ENCODE results near the gene GPR87.

The GPR87 gene

GRCh38 chr3:151320131-151320530 is 3.5 kb upstream of the GPR87 start:
- no peak for DNase-seq (ENCODE audit: low read depth in 1 of 2, low spot score in 1 of 2)
- TF ChIP-seq GABPA (IDR thresholded peaks at IDR 0.05; ENCODE audit: low read depth), result no peak
- H3K4me3 ChIP-seq (replicated peaks; ENCODE audit: insufficient read depth, low read length), result no peak overlapping the region
- no peaks in the 10 kb centered on the region for H3K27me3 ChIP-seq (ENCODE audit: insufficient read depth, poor library complexity, severe bottlenecking)
- H3K27ac ChIP-seq (replicated peaks), result peak overlapping the region; percentile 64

DNA sequence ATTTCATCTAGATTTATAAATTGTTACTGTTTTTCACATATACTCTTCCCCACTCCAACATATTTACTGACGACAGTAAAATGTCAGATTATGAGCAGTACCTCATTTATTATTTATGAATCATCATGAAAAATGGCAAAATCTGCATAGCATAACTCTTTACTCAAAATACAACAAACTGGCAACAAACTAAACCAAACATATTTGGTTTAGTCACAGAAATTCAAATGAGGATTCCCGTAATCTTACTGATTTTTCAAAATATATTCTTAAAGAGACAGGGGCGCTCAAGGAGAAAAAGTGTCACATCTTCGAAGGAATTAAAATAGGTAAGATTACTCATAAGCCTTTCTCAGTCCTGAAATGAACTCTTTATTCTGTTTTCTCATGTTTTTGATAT is 3.0 kb upstream of the GPR87 start:
- Histone ChIP-seq H3K27ac (replicated peaks) (peak overlapping the region; percentile 64), H3K4me3 (replicated peaks; ENCODE audit: insufficient read depth, low read length) (no peak overlapping the region), H3K27me3 (ENCODE audit: insufficient read depth, poor library complexity, severe bottlenecking) (no peaks in the 10 kb centered on the region)
- no peak for DNase-seq (ENCODE audit: low read depth in 1 of 2, low spot score in 1 of 2)
- TF ChIP-seq, protein P1, sequence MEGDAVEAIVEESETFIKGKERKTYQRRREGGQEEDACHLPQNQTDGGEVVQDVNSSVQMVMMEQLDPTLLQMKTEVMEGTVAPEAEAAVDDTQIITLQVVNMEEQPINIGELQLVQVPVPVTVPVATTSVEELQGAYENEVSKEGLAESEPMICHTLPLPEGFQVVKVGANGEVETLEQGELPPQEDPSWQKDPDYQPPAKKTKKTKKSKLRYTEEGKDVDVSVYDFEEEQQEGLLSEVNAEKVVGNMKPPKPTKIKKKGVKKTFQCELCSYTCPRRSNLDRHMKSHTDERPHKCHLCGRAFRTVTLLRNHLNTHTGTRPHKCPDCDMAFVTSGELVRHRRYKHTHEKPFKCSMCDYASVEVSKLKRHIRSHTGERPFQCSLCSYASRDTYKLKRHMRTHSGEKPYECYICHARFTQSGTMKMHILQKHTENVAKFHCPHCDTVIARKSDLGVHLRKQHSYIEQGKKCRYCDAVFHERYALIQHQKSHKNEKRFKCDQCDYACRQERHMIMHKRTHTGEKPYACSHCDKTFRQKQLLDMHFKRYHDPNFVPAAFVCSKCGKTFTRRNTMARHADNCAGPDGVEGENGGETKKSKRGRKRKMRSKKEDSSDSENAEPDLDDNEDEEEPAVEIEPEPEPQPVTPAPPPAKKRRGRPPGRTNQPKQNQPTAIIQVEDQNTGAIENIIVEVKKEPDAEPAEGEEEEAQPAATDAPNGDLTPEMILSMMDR (IDR thresholded peaks at IDR 0.05; ENCODE audit: insufficient read depth, low read length), result no peak
- TF ChIP-seq SPI1 (IDR thresholded peaks at IDR 0.05; ENCODE audit: borderline replicate concordance, low read depth), result no peak
- TF ChIP-seq, protein P2, sequence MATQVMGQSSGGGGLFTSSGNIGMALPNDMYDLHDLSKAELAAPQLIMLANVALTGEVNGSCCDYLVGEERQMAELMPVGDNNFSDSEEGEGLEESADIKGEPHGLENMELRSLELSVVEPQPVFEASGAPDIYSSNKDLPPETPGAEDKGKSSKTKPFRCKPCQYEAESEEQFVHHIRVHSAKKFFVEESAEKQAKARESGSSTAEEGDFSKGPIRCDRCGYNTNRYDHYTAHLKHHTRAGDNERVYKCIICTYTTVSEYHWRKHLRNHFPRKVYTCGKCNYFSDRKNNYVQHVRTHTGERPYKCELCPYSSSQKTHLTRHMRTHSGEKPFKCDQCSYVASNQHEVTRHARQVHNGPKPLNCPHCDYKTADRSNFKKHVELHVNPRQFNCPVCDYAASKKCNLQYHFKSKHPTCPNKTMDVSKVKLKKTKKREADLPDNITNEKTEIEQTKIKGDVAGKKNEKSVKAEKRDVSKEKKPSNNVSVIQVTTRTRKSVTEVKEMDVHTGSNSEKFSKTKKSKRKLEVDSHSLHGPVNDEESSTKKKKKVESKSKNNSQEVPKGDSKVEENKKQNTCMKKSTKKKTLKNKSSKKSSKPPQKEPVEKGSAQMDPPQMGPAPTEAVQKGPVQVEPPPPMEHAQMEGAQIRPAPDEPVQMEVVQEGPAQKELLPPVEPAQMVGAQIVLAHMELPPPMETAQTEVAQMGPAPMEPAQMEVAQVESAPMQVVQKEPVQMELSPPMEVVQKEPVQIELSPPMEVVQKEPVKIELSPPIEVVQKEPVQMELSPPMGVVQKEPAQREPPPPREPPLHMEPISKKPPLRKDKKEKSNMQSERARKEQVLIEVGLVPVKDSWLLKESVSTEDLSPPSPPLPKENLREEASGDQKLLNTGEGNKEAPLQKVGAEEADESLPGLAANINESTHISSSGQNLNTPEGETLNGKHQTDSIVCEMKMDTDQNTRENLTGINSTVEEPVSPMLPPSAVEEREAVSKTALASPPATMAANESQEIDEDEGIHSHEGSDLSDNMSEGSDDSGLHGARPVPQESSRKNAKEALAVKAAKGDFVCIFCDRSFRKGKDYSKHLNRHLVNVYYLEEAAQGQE (IDR thresholded peaks at IDR 0.05; ENCODE audit: insufficient replicate concordance, low read depth), result no peak
- no peak for TF ChIP-seq POLR2AphosphoS5 (IDR thresholded peaks at IDR 0.05; ENCODE audit: low read depth)
- TF ChIP-seq GABPA (IDR thresholded peaks at IDR 0.05; ENCODE audit: low read depth), result no peak

DNA sequence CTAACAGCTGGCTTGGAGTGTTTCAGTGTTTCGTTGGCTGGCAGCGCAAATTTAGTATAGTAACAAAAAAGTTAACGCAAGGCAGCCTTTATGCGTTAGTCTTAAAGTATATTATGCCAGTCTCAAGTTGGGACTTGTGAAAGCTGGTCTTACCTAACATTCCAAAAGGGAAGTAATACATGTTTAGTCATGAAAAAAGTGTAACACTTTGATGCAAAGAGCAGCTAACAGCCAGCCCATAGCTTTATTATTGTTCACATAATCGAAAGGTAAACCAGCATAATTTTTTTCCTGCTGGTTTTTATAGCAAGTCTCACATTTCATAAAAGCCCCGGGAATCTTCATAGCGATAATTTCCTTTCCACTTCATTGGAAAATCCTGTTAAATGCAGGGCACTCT is 2.4 kb upstream of the GPR87 start:
- H3K27ac ChIP-seq (replicated peaks), result peak overlapping the region; percentile 64
- peak; percentile 36 to 70 for DNase-seq (ENCODE audit: low read depth in 1 of 2, low spot score in 1 of 2)
- no peaks in the 10 kb centered on the region for H3K27me3 ChIP-seq (ENCODE audit: insufficient read depth, poor library complexity, severe bottlenecking)
- no peak overlapping the region for H3K4me3 ChIP-seq (replicated peaks; ENCODE audit: insufficient read depth, low read length)
- no peak for TF ChIP-seq POLR2AphosphoS5 (IDR thresholded peaks at IDR 0.05; ENCODE audit: low read depth)
- TF ChIP-seq, protein P2 (IDR thresholded peaks at IDR 0.05; ENCODE audit: insufficient replicate concordance, low read depth), result no peak
- no peak for TF ChIP-seq GABPA (IDR thresholded peaks at IDR 0.05; ENCODE audit: low read depth)
- TF ChIP-seq SPI1 (IDR thresholded peaks at IDR 0.05; ENCODE audit: borderline replicate concordance, low read depth), result no peak
- TF ChIP-seq, protein P1 (IDR thresholded peaks at IDR 0.05; ENCODE audit: insufficient read depth, low read length), result no peak

DNA sequence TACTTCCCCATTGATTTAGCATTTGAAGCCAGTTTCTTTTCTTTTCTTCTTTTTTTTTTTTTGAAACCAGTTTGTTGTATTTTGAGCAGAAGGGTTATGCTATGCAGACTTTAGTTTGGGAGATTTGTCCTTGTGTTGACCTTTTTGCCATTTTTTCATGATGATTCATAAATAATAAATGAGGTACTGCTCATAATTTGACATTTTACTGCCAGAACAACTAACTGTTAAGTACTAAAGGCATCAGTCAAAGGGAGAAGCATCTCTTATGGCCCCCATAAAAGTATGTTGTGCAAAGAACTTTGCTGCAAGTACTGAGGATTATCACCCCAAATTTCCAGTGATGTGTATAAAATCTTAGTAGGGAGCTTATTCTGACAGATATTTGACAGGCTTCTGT is 1.7 kb upstream of the GPR87 start:
- H3K27me3 ChIP-seq (ENCODE audit: insufficient read depth, poor library complexity, severe bottlenecking), result no peaks in the 10 kb centered on the region
- H3K4me3 ChIP-seq (replicated peaks; ENCODE audit: insufficient read depth, low read length), result no peak overlapping the region
- TF ChIP-seq, protein P2 (IDR thresholded peaks at IDR 0.05; ENCODE audit: insufficient replicate concordance, low read depth), result no peak
- TF ChIP-seq SPI1 (IDR thresholded peaks at IDR 0.05; ENCODE audit: borderline replicate concordance, low read depth) (no peak), GABPA (IDR thresholded peaks at IDR 0.05; ENCODE audit: low read depth) (no peak), POLR2AphosphoS5 (IDR thresholded peaks at IDR 0.05; ENCODE audit: low read depth) (no peak)
- TF ChIP-seq, protein P1 (IDR thresholded peaks at IDR 0.05; ENCODE audit: insufficient read depth, low read length), result no peak
- peak overlapping the region; percentile 64 for H3K27ac ChIP-seq (replicated peaks)
- DNase-seq (ENCODE audit: low read depth in 1 of 2, low spot score in 1 of 2), result no peak

Data from HL-60 (cell line).